ENCODE results near the gene DOCK11. TPM values are rescaled to one million over a fixed set of nuclear protein-coding genes. Genes with fewer than 3 reads are reported as not detected.
A peak's percentile ranks its signal among the peaks of the same experiment; 100 is the strongest.

The DOCK11 gene
- total and polyA plus RNA-seq, 3 experiments from 2014 or later = 37.8 to 50.1 (median 49.4) TPM

GRCh38 chrX:118552121-118552900 lies 56.7 kb downstream of the DOCK11 start:
- Mint-ChIP-seq H3K36me3 (peaks cover 2 to 76% (median 3%) of the 10 kb centered on the region in 3 donors), H3K4me1 (peaks cover 6 to 27% (median 13%) of the 10 kb centered on the region in 3 donors), H3K9me3 (no peaks in the 10 kb centered on the region), H3K27me3 (peaks cover 0 to 5% of the 10 kb centered on the region in 2 donors), H3K27ac (peak overlapping the region in 4 of 8 donors; percentile 27 to 53 (median 36)), H3K4me3 (peak overlapping the region in 1 of 7 donors; percentile 62)
- no peak overlapping the region for H3K27ac ChIP-seq (ENCODE audit: low read depth, low read length)
- no peaks in the 10 kb centered on the region for H3K9me3 ChIP-seq (ENCODE audit: low read length)
- no peak overlapping the region for H3K4me3 ChIP-seq (ENCODE audit: low read length)
- ChIA-PET CTCF (no interaction called here), POLR2A (interaction anchor here (0.8 to 1.2 kb wide), 2 partner anchors 56 to 103 kb away, joined by 5 to 6 read pairs; partner anchors contain the start of gene DOCK11)
- H3K4me1 ChIP-seq (ENCODE audit: insufficient read depth, low read length) = peaks cover 3% of the 10 kb centered on the region
- H3K27me3 ChIP-seq (ENCODE audit: insufficient read depth, low read length, poor library complexity, severe bottlenecking) = no peaks in the 10 kb centered on the region
- DNase-seq = no peak
- H3K36me3 ChIP-seq (ENCODE audit: insufficient read depth, low read length) = peaks cover 9% of the 10 kb centered on the region

DNA sequence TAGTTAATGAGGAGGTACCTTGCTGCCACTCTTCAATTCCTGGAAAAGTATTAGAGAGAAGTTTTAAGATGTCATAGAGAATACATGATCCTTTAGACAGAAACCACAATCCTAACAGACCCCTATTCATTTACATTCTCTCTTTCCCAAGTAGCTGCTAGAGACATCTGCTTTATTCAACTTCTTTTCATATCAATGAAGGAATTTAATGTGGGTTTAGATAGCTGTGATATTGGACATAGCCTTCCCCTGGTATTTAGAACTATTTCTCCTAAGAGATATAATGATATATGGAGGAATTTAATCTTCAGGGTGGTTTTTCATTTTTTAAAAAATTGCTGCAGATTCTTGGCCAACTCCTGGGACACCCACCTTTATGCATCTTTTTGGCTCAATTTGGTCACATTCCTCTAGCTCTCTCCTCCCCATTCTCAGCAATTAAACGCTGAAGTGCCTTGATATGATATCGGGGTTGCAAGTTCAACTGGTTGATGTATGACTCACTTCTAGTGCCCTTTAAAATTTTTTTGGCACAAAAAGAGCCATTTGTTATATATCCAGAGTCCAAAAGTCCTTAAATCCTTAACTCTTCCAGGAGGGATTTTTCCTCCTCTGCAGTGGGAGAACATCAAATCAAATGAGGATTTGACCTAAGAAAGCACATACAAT lies 57.6 kb downstream of the DOCK11 start:
- Histone ChIP-seq H3K9me3 (ENCODE audit: low read length) (no peaks in the 10 kb centered on the region), H3K4me3 (ENCODE audit: low read length) (no peak overlapping the region), H3K36me3 (ENCODE audit: insufficient read depth, low read length) (peaks cover 4% of the 10 kb centered on the region), H3K27me3 (ENCODE audit: insufficient read depth, low read length, poor library complexity, severe bottlenecking) (no peaks in the 10 kb centered on the region), H3K4me1 (ENCODE audit: insufficient read depth, low read length) (peaks cover 3% of the 10 kb centered on the region), H3K27ac (ENCODE audit: low read depth, low read length) (no peak overlapping the region)
- H3K4me3 Mint-ChIP-seq = no peak overlapping the region
- H3K4me1 Mint-ChIP-seq = peaks cover 6 to 28% (median 14%) of the 10 kb centered on the region in 3 donors
- ChIA-PET CTCF (no interaction called here), POLR2A (interaction anchor here (1.2 kb wide), 1 partner anchor 57 kb away, joined by 5 read pairs; the partner anchor contains the start of gene DOCK11)
- H3K27me3 Mint-ChIP-seq = peaks cover 0 to 4% of the 10 kb centered on the region in 2 donors
- H3K27ac Mint-ChIP-seq = peak overlapping the region in 2 of 8 donors; percentile 29 to 46
- peaks cover 2 to 69% (median 3%) of the 10 kb centered on the region in 3 donors for H3K36me3 Mint-ChIP-seq
- DNase-seq = no peak
- no peaks in the 10 kb centered on the region for H3K9me3 Mint-ChIP-seq

DNA sequence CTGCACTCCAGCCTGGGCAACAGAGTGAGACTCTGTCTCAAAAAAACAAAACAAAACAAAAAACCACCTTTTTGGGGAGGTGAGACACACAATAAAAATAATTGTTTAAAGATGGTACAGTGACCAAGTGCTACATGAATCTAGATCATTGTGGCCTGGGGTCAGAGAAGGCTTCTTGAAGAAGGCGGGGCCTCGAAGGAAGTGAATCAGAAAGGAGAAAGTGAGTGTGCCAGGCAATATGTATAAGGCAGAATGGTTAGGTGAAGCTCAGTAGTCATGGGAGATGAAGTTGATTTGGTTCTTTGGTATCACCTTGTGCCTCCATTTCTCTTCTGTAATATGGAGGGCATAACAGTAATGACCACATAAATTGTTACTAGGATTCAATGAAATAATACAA lies 58.9 kb downstream of the DOCK11 start:
- H3K9me3 ChIP-seq (ENCODE audit: low read length) = no peaks in the 10 kb centered on the region
- Mint-ChIP-seq H3K9me3 (no peaks in the 10 kb centered on the region), H3K27ac (peak overlapping the region in 2 of 8 donors; percentile 13 to 74), H3K4me3 (no peak overlapping the region), H3K4me1 (peaks cover 6 to 38% (median 20%) of the 10 kb centered on the region in 3 donors), H3K36me3 (peaks cover 2 to 67% (median 3%) of the 10 kb centered on the region in 3 donors), H3K27me3 (peaks cover 0 to 3% of the 10 kb centered on the region in 2 donors)
- no peak overlapping the region for H3K27ac ChIP-seq (ENCODE audit: low read depth, low read length)
- peaks cover 3% of the 10 kb centered on the region for H3K4me1 ChIP-seq (ENCODE audit: insufficient read depth, low read length)
- POLR2A ChIA-PET = no interaction called here
- CTCF ChIA-PET = no interaction called here
- no peak for DNase-seq
- no peaks in the 10 kb centered on the region for H3K36me3 ChIP-seq (ENCODE audit: insufficient read depth, low read length)
- H3K27me3 ChIP-seq (ENCODE audit: insufficient read depth, low read length, poor library complexity, severe bottlenecking) = no peaks in the 10 kb centered on the region
- no peak overlapping the region for H3K4me3 ChIP-seq (ENCODE audit: low read length)

- H3K9me3 Mint-ChIP-seq = no peaks in the 10 kb centered on the region
- no peak for DNase-seq
- Histone ChIP-seq H3K4me1 (ENCODE audit: insufficient read depth, low read length) (no peaks in the 10 kb centered on the region), H3K4me3 (ENCODE audit: low read length) (no peak overlapping the region), H3K36me3 (ENCODE audit: insufficient read depth, low read length) (no peaks in the 10 kb centered on the region), H3K9me3 (ENCODE audit: low read length) (no peaks in the 10 kb centered on the region), H3K27me3 (ENCODE audit: insufficient read depth, low read length, poor library complexity, severe bottlenecking) (no peaks in the 10 kb centered on the region), H3K27ac (ENCODE audit: low read depth, low read length) (no peak overlapping the region)
- ChIA-PET CTCF (no interaction called here), POLR2A (interaction anchor here (0.6 kb wide), 1 partner anchor 23 kb away, joined by 8 read pairs; no protein-coding TSS in a partner anchor)
- peaks cover 0 to 3% of the 10 kb centered on the region in 2 donors for H3K27me3 Mint-ChIP-seq
- peaks cover 0 to 71% (median 2%) of the 10 kb centered on the region in 3 donors for H3K36me3 Mint-ChIP-seq
- H3K27ac Mint-ChIP-seq = peak overlapping the region in 4 of 8 donors; percentile 4 to 58 (median 34)
- H3K4me3 Mint-ChIP-seq = no peak overlapping the region
- H3K4me1 Mint-ChIP-seq = peaks cover 14 to 35% (median 15%) of the 10 kb centered on the region in 3 donors
Observed at GRCh38 chrX:118558926-118559325, 63.3 kb downstream of the DOCK11 start.

DNA sequence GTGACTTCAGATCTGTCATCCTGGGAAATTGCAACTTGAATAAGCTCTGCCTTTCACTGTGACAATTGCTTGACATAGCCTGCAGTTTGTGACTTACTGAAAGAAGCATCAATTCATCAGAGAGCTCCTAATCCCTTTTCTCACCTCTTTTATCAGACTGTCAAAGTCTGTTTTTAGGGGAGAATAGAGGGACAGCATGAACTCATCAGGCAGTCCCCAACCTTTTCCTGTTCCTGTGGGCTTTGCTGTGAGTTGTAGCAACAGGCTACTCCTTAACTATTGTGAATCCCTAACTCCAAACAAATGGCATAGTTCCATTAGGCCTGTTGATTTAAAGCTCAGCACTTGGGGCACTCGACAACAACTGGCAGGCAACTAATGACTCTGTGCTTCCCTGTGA lies 64.9 kb downstream of the DOCK11 start:
- no peaks in the 10 kb centered on the region for H3K4me1 ChIP-seq (ENCODE audit: insufficient read depth, low read length)
- no peak for DNase-seq
- H3K27me3 ChIP-seq (ENCODE audit: insufficient read depth, low read length, poor library complexity, severe bottlenecking) = no peaks in the 10 kb centered on the region
- H3K27ac ChIP-seq (ENCODE audit: low read depth, low read length) = no peak overlapping the region
- H3K27me3 Mint-ChIP-seq = peaks cover 0 to 3% of the 10 kb centered on the region in 2 donors
- peaks cover 0 to 69% (median 2%) of the 10 kb centered on the region in 3 donors for H3K36me3 Mint-ChIP-seq
- ChIA-PET POLR2A (no interaction called here), CTCF (no interaction called here)
- no peaks in the 10 kb centered on the region for H3K9me3 ChIP-seq (ENCODE audit: low read length)
- H3K27ac Mint-ChIP-seq = peak overlapping the region in 1 of 8 donors; percentile 53
- no peak overlapping the region for H3K4me3 Mint-ChIP-seq
- peaks cover 11 to 29% (median 14%) of the 10 kb centered on the region in 3 donors for H3K4me1 Mint-ChIP-seq
- H3K4me3 ChIP-seq (ENCODE audit: low read length) = no peak overlapping the region
- no peaks in the 10 kb centered on the region for H3K9me3 Mint-ChIP-seq
- H3K36me3 ChIP-seq (ENCODE audit: insufficient read depth, low read length) = no peaks in the 10 kb centered on the region

DNA sequence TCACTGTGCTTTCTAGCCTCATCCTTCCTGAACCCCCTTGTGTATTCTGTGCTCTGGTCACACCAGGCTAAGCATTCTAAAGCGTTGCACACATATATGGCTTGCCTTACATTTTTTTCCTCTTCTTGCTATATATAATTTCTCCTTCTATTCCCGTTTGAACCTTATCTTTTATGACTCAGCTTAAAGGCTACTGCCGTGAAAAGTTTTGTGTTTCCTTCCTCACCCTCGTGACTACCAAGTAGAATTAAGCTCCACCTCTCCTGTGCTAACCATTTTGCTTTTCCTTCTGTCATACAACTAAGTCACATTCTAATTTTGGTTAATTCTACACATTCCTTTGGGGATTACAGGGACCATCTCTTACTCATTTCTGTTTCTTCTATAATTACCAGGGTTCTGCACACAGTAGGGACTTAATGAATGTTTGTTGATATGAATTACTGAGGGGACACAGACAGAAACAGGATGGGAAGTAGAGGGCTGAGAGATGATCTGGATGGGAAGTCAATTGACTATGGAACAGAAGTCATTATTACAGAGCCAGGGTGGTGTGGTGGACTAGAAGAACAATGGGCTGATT lies 67.1 kb downstream of the DOCK11 start:
- CTCF ChIA-PET = interaction anchor here (0.9 kb wide), 1 partner anchor 42 kb away, joined by 3 read pairs; no protein-coding TSS in a partner anchor

GRCh38 chrX:118564498-118564897 lies 68.9 kb downstream of the DOCK11 start:
- H3K36me3 ChIP-seq (ENCODE audit: insufficient read depth, low read length) = no peaks in the 10 kb centered on the region

More for the DNA sequence above, 67.1 kb downstream of the DOCK11 start:
- no peaks in the 10 kb centered on the region for H3K9me3 Mint-ChIP-seq
- H3K27me3 ChIP-seq (ENCODE audit: insufficient read depth, low read length, poor library complexity, severe bottlenecking) = no peaks in the 10 kb centered on the region
- H3K4me3 Mint-ChIP-seq = no peak overlapping the region
- H3K27ac Mint-ChIP-seq = peak overlapping the region in 6 of 8 donors; percentile 2 to 84 (median 50)
- peaks cover 7 to 21% (median 9%) of the 10 kb centered on the region in 3 donors for H3K4me1 Mint-ChIP-seq
- H3K27me3 Mint-ChIP-seq = peaks cover 0 to 1% of the 10 kb centered on the region in 2 donors
- no peak overlapping the region for H3K4me3 ChIP-seq (ENCODE audit: low read length)
- peaks cover 0 to 68% (median 0%) of the 10 kb centered on the region in 3 donors for H3K36me3 Mint-ChIP-seq
- H3K36me3 ChIP-seq (ENCODE audit: insufficient read depth, low read length) = no peaks in the 10 kb centered on the region
- POLR2A ChIA-PET = no interaction called here
- no peaks in the 10 kb centered on the region for H3K9me3 ChIP-seq (ENCODE audit: low read length)
- H3K27ac ChIP-seq (ENCODE audit: low read depth, low read length) = peak overlapping the region; percentile 12
- H3K4me1 ChIP-seq (ENCODE audit: insufficient read depth, low read length) = no peaks in the 10 kb centered on the region
- DNase-seq = no peak

More at GRCh38 chrX:118564498-118564897, 68.9 kb downstream of the DOCK11 start:
- ChIA-PET CTCF (no interaction called here), POLR2A (no interaction called here)
- no peak overlapping the region for H3K27ac ChIP-seq (ENCODE audit: low read depth, low read length)
- no peaks in the 10 kb centered on the region for H3K4me1 ChIP-seq (ENCODE audit: insufficient read depth, low read length)
- peaks cover 0 to 10% (median 9%) of the 10 kb centered on the region in 3 donors for H3K4me1 Mint-ChIP-seq
- no peak overlapping the region for H3K4me3 ChIP-seq (ENCODE audit: low read length)
- H3K9me3 Mint-ChIP-seq = no peaks in the 10 kb centered on the region
- no peaks in the 10 kb centered on the region for H3K27me3 ChIP-seq (ENCODE audit: insufficient read depth, low read length, poor library complexity, severe bottlenecking)
- H3K27ac Mint-ChIP-seq = peak overlapping the region in 3 of 8 donors; percentile 8 to 81 (median 52)
- DNase-seq = no peak
- H3K36me3 Mint-ChIP-seq = peaks cover 0 to 68% (median 0%) of the 10 kb centered on the region in 3 donors
- no peak overlapping the region for H3K4me3 Mint-ChIP-seq
- H3K27me3 Mint-ChIP-seq = no peaks in the 10 kb centered on the region
- no peaks in the 10 kb centered on the region for H3K9me3 ChIP-seq (ENCODE audit: low read length)

Data from CD8-positive, alpha-beta memory T cell (primary cell).